Activated CD8-positive, alpha-beta memory T cell treated with anti-CD3 and anti-CD28 coated beads, Interleukin-2, amount 50 U/mL, for 4 hours (primary cell): Measurements from ENCODE around the gene DIP2C.
"Not testable (repeated sequence)": the region's sequence is repeated elsewhere in the genome, so short reads cannot be mapped to it uniquely, and the experiment has no call there.

Source experiments
- DNase-seq: peaks from one replicate; pipeline ENCODE4 v3.0.0-alpha.2; 2020

The DIP2C gene

DNA sequence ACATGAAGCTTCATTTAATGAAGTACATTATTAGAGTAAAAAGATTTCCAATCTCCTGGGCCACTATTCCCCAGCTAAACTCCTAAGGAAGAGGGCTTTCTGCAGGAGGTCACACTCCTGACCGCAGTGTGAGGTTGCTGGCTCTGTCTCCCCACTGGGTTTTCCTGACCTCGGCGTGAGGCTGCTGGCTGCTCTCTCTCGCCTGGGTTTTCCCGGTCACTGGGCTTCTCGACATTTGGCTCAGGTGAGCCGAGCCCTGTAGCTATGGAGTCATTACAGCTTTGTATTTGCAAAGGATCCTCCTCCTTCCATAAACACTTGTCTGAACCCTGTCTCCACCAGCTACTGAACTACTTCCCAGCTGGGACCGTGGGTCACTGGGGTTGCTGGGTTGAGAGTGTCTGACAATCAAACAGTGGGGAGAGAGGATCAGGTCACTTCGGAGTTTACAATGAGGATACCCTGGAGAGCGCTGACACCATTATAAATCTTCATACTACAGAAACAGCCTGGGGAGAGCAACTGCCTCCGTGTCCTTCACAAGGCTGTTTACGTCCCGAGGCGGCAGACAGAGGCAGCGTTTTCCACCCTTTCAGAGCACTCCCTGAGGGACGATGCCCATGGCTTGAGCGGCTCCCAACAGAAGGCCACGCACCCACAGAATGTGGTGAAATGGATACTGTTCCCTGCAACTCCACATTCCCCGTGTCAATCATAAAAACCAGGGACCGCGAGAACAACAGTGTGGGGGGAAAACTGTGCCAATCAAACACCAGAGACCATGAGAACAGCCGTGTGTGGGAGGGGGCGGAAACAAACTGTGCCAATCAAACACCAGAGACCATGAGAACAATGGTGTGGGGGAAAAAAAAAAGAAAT lies 328.0 kb downstream of the DIP2C start:
- DNase-seq = no peak

GRCh38 chr10:360653-361052 lies 328.8 kb downstream of the DIP2C start:
- DNase-seq = no peak

GRCh38 chr10:359762-360161 lies 329.7 kb downstream of the DIP2C start:
- DNase-seq = no peak

- DNase-seq = no peak
Measured at GRCh38 chr10:359093-359492, 330.4 kb downstream of the DIP2C start.

DNA sequence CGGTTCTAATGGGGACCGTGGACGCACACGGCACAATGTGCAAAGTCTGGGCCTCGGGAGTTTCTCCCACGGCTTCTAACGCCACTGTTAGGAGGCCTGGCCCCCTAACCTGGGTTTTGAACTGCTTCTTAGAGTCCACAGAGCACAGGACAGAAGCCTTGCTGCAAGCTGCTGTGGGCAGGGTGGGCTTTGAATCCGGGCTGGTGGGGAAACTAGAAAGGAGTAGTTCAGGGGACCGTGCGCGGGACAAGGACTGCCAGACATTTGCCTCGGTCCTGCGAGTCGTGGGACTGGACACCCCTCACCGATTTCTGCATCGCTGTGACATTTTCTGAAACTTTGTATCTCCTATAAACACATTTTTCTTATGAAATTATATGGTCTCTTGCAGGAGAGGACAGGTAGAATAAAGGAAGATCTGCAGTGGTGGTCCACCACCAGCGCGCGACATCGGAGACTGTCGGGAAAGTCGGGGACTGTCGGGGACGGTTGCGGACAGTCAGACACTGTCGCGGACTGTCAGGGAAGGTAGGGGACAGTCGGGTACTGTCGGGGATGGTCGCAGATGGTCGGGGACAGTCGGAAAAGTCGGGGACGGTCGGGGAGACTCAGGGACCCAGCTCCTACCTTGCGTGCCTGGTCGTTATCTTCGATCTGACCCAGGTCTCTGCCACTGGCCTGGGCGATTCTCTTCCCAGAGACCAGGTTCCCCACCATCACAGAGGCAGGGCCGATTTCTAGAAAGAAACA lies 332.1 kb downstream of the DIP2C start:
- no peak for DNase-seq

DNA sequence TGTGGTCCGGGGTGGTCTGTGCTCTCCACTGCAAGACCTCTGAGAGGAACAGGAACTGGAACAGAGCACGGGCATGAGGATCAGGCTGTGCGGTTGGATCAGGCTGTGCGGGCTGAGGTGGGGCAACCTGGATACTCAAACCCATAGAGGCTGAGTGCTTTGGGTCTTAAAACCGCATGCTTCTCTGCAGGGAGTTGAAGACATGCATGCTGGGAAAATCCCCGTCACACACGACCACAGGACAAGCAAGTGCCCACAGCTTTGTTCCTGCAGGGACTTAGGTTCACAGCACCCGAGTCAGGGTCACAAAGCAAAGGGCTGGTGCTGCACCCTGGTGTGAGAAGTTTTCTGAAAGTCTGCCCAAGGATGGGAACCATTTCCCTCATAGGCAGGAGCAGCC lies 333.0 kb downstream of the DIP2C start:
- DNase-seq = no peak

DNA sequence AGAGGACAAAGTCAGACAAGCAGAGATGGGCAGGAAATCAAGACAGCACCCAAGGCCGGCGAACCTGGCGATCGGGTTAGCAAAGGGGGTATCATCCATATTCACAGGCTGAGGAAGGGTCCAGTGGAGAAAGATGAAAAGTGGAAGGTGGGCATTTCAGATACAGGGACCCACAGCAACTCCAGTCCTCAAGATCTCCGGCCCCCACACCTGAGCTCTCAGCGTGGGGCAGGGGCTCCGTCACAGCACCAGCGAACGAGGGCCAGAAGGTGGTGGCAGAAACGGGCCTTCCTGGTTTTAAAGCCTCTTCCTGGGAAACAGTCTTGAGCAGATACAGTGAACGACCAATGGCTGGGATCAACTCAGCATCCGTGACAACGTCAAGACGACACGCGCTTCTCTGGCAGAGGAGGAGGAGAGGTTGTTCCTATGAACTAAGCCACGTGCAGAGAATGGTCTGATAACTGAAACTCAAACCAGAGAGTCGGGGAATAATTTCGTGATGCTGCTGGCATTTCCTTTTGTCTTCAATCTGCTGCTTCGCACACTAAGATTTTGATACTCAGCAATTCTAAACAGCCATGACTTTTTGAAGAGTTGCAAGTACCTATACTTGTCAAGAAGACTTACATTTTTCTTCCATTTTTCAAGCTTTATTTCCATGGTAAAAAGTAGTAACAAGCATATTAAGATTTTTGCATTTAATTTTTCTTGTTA lies 334.4 kb downstream of the DIP2C start:
- no peak for DNase-seq

DNA sequence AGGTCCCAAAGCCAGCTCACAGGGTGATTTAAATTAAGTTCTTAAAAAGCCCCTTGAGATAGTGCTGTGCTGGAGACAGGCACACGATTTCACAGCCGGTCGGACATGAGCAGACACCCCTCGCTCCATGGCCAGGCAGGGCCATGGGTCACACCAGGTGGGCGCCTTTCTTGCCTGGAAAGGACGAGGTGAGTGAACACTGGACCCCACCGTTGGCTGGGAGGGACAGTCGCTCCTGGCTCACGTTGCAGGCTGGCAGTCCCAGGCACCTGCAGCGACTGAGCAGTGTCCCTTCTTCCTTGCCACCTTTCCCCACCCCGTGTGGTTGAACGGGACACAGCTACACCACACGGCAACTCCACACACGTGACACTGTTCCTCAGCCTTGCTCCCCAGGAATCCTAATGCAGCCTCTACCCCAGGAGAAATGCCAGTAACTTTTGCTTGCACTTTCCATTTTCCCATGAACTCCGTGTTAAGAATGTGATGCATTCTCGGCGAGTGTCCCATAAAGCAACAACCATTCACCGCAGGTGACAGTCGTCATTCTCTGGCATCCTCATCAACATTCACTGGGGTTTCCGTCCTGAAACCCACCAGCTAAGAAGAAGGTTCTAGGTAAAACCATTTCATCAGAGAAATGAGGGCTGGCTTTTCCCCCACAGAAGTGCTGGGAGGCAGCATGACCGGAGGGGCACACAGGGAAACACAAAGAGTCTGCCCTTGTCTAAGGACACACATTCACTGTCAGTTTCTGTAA lies 336.8 kb downstream of the DIP2C start:
- no peak for DNase-seq

DNA sequence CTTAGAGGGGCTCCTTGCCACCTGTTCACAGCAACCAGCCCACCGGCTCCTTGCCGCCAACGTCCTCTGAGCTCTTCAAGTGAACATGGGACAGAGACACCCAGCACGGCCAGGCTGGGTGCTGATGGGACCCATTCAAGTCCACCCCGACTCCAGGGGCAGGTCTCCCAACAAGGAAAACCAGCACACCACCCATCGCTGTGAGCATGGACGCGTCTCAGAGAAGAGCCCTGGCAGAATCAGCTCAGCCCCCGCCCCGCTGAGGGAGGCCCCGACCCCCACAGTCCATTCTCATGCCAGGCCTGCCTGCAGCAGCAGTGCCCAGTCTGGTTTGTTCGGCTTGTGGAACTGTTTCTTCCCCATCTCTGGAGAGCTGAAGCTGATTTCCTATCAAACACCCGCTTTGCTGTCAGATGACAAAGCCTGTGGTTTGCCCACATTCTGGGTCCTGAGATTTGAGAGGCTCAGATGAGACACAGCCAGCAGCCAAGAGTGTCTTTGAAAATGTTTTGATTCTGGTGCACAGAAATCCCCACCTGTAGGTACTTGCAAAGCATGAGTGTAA lies 337.6 kb downstream of the DIP2C start:
- DNase-seq = peak; percentile 39

- no peak for DNase-seq
Measured at GRCh38 chr10:350981-351501, 338.4 kb downstream of the DIP2C start.

- DNase-seq = no peak
Measured at GRCh38 chr10:349081-349480, 340.4 kb downstream of the DIP2C start.

DNA sequence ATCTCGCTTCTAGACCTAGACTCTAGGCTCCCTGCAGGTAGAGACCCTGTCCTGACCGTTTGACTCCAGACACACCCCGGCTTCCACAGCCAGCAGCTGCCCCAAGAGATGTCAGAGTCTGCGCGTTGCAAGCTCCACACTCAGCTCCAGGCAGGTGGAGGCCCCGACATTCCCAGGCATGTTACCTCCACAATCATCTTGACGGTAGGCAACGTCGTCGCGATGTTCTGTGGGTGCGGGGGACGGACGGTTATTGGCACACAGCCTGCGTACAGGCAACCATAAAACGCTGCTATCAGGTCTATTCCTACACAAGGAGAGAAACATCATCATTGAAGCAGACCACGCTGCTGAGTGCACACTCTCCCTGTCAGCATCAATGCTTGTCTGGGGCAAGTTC lies 341.0 kb downstream of the DIP2C start:
- DNase-seq = no peak

GRCh38 chr10:347774-348173 lies 341.7 kb downstream of the DIP2C start:
- DNase-seq = not testable (repeated sequence)

DNA sequence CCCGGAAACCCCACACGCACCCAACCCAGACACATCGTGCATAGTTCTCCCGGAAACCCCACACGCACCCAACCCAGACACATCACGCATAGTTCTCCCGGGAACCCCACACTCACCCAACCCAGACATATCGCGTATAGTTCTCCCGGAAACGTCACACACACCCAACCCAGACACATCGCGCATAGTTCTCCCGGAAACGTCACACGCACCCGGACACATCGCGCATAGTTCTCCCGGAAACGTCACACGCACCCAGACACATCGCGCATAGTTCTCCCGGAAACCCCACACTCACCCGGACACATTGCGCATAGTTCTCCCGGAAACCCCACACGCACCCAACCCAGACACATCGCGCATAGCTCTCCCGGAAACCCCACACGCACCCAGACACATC lies 342.3 kb downstream of the DIP2C start:
- DNase-seq = not testable (repeated sequence)

DNA sequence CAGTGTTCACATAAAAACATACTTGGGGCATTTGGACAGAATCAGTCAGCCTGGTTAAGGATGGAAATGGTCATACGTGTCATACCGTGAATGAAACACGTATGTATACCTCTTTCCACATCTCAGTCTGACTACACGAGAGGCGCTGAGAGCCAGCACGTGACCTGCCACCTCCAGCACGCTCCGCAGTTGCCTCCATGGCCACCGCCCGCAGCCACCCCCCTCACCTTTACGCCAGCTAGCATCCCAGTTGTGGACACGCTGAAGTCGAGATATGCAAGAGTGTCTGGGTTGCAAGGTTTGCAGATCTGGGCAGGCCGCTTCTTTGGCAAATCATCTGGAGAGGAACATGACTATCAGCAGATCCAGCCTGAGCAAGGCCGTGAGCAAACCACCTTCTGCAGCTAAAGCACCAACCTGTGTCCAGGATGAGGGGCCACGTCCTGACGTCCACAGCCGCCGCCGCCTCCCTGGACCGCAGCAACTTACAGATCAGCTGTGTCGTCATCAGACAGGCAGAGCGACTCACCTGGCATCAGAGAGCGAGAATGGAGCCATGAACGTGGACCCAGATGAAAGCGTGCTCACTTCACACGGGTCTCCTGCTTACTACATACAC lies 344.8 kb downstream of the DIP2C start:
- no peak for DNase-seq

DNA sequence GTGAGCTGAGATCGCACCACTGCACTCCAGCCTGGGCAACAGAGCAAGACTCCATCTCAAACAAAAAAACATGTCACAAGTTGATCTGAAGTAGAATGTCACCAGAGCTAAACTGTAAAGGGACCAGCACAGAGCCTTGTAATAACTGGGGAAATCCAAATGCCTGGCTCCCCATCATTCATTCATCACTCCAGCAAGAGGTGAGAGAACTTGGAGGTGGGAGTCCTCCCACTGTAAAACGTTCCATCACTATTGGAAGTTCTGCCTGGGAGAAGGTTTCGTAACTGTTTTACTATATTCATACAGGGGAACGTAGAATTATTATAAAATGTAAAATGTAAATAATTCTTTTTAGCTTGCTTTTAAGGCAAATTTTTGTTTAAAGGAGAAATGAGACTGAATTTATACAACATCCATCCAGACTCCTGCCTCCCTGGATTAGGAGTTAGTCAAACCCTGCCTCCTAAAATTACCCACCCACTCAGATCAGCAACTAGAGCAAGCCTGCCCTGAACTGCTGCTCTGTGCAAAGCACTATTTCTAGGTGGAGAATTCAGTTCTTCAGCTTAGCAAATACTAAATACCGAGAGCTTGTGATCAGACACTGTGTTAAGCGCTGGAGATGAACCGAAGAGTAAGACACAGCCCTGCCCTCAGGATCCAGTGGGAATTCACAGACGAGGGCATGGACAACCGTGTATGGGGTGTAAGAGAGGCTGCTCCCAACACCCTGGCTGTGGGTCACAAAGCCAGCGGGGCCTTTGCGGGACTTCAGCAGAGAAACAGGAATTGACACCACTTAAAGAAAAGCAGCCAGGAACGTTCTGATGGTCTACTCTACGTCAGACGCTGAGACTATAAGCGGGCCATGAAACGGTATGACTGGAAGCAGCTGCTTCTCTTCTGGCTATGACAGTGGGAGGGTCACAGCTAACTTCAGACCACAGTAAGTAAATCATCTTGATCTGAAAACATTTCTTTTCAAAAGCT lies 345.9 kb downstream of the DIP2C start:
- DNase-seq = no peak

DNA sequence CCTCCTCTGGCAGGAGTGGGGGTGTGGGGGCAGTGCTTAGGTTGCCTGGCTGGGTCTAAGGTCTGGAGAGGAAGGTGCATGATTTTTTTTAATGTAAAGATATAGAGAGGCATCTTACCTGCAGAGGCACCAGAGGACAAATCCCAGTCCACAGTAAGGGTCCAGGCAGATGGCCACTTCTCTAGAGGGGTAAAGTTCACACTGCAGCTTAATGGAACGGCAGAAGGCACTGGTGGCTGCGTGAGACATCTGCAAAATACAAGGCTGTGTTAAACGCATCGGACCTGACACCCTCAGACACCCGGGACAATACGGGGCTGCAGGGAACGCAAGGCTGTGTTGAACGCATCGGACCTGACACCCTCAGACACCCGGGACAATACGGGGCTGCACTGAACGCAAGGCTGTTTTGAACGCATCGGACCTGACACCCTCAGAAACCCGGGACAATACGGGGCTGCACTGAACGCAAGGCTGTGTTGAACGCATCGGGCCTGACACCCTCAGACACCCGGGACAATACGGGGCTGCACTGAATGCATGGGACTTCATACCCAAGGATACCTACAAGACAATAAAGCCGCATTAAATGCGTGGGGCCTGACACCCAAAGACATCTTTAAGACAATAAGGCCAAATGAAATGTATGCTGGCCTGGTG lies 348.3 kb downstream of the DIP2C start:
- DNase-seq = no peak

- DNase-seq = no peak
Measured at GRCh38 chr10:340646-341045, 348.8 kb downstream of the DIP2C start.

GRCh38 chr10:339038-339391 lies 350.5 kb downstream of the DIP2C start:
- no peak for DNase-seq
